Fibroblast of skin of right quadriceps (primary cell): ENCODE measurements around the gene CMSS1.
"Not testable (repeated sequence)": the region's sequence is repeated elsewhere in the genome, so short reads cannot be mapped to it uniquely, and the experiment has no call there.

Source experiments
- DNase-seq: peaks from one replicate; pipeline ENCODE4 v3.0.0-alpha.2; 2013

CMSS1 gene

GRCh38 chr3:99818818-99819217, 1.2 kb downstream of the CMSS1 start:
- no peak for DNase-seq

- no peak for DNase-seq
Observed at GRCh38 chr3:99823723-99824711, 6.4 kb downstream of the CMSS1 start.

- DNase-seq = peak; percentile 31
Observed at GRCh38 chr3:99825004-99825640, 7.5 kb downstream of the CMSS1 start.

- DNase-seq = no peak
Observed at GRCh38 chr3:99829844-99830243, 12.2 kb downstream of the CMSS1 start.

GRCh38 chr3:99833617-99834205, 16.0 kb downstream of the CMSS1 start:
- DNase-seq = no peak

GRCh38 chr3:99834211-99834957, 16.7 kb downstream of the CMSS1 start:
- DNase-seq = no peak

- no peak for DNase-seq
Observed at GRCh38 chr3:99836681-99837080, 19.0 kb downstream of the CMSS1 start.

GRCh38 chr3:99837715-99838114, 20.1 kb downstream of the CMSS1 start:
- DNase-seq = no peak

- no peak for DNase-seq
Observed at GRCh38 chr3:99838755-99839154, 21.1 kb downstream of the CMSS1 start.

GRCh38 chr3:99839613-99840012, 22.0 kb downstream of the CMSS1 start:
- no peak for DNase-seq

- DNase-seq = not testable (repeated sequence)
Observed at GRCh38 chr3:99841949-99842348, 24.3 kb downstream of the CMSS1 start.

- DNase-seq = peak; percentile 60
Observed at GRCh38 chr3:99842826-99843589, 25.3 kb downstream of the CMSS1 start.

GRCh38 chr3:99843590-99844258, 26.1 kb downstream of the CMSS1 start:
- no peak for DNase-seq

GRCh38 chr3:99845331-99845730, 27.7 kb downstream of the CMSS1 start:
- no peak for DNase-seq

- DNase-seq = no peak
Observed at GRCh38 chr3:99845999-99846398, 28.3 kb downstream of the CMSS1 start.

- DNase-seq = peak; percentile 72
Observed at GRCh38 chr3:99846477-99847160, 29.0 kb downstream of the CMSS1 start.

GRCh38 chr3:99848433-99848832, 30.8 kb downstream of the CMSS1 start:
- DNase-seq = no peak

- no peak for DNase-seq
Observed at GRCh38 chr3:99850608-99851007, 32.9 kb downstream of the CMSS1 start.

- no peak for DNase-seq
Observed at GRCh38 chr3:99851955-99852354, 34.3 kb downstream of the CMSS1 start.

- DNase-seq = no peak
Observed at GRCh38 chr3:99852851-99853250, 35.2 kb downstream of the CMSS1 start.

GRCh38 chr3:99854756-99855298, 37.2 kb downstream of the CMSS1 start:
- DNase-seq = no peak
